Activated CD8-positive, alpha-beta T cell treated with anti-CD3 and anti-CD28 coated beads for 36 hours (primary cell): ENCODE data around the gene ASB13. TPM values are rescaled to one million over a fixed set of nuclear protein-coding genes. Genes with fewer than 3 reads are reported as not detected.

Experiments used
- ATAC-seq: fragments of 200-7000 bp; cut with Tn5 transposase; one replicate; pipeline ENCODE4 v1.10.0; 2021; ENCODE audit warnings: mild to moderate bottlenecking, moderate library complexity
- CTCF ChIA-PET: fragments of 350-600 bp; sonication (Branson Sonifier 250); formaldehyde crosslinking; loops from one replicate; lab custom pipeline; 2021; ENCODE audit warnings: antibody characterized with exemption; lab: Charles Lee
- POLR2A ChIA-PET: fragments of 350-600 bp; sonication (Branson Sonifier 250); formaldehyde crosslinking; loops from one replicate; lab custom pipeline; 2021; ENCODE audit warnings: antibody characterized with exemption; lab: Charles Lee
- DNase-seq: peaks from one replicate; pipeline ENCODE4 v3.0.0-alpha.2; 2020
- H3K27ac Mint-ChIP-seq: one replicate; pipeline ENCODE4 v1.8.0; 2021; ENCODE audit warnings: mild to moderate bottlenecking, mixed read lengths
- H3K27me3 Mint-ChIP-seq: one replicate; pipeline ENCODE4 v1.8.0; 2021; ENCODE audit warnings: mixed read lengths
- H3K36me3 Mint-ChIP-seq: one replicate; pipeline ENCODE4 v1.8.0; 2021; ENCODE audit warnings: low read depth, mixed read lengths
- H3K4me1 Mint-ChIP-seq: one replicate; pipeline ENCODE4 v1.8.0; 2021; ENCODE audit warnings: low read depth, mixed read lengths
- H3K4me3 Mint-ChIP-seq: one replicate; pipeline ENCODE4 v1.8.0; 2021; ENCODE audit warnings: mild to moderate bottlenecking, moderate library complexity, mixed read lengths
- H3K9me3 Mint-ChIP-seq: one replicate; pipeline ENCODE4 v1.8.0; 2021; ENCODE audit warnings: mixed read lengths
- intact Hi-C: fragments of 100-400 bp; cut with micrococcal nuclease; formaldehyde crosslinking; loops from one replicate; pipeline ENCODE4 v1.10.0; 2022
- total RNA-seq, 2 experiments: library from RNA; stranded (reverse); gene quantifications; one replicate each; pipeline ENCODE4 v1.2.3, GENCODE V29; 2021
- TF ChIP-seq, protein P1 (sequence below): fragments of 200-600 bp; IDR thresholded peaks from one replicate; pipeline ENCODE4 v1.8.0; 2022; ENCODE audit warnings: antibody characterized with exemption, mild to moderate bottlenecking

The ASB13 gene
- total RNA-seq, 2 experiments from 2014 or later, result 8.9 to 9.2 TPM

GRCh38 chr10:5708356-5708755 is 42.0 kb upstream of the ASB13 start:
- Mint-ChIP-seq H3K9me3 (no peaks in the 10 kb centered on the region), H3K4me3 (no peak overlapping the region), H3K27ac (no peak overlapping the region), H3K4me1 (peaks cover 73% of the 10 kb centered on the region), H3K36me3 (peaks cover 12% of the 10 kb centered on the region), H3K27me3 (no peaks in the 10 kb centered on the region)
- DNase-seq (no peak), ATAC-seq (no peak)
- ChIA-PET CTCF (interaction anchor here (0.7 to 1.8 kb wide), 3 partner anchors 9 to 15 kb away, joined by 3 to 4 read pairs (median 4); no protein-coding TSS in a partner anchor), POLR2A (interaction anchor here (0.6 to 1.4 kb wide), 3 partner anchors 14 to 349 kb away, joined by 3 to 4 read pairs (median 3); no protein-coding TSS in a partner anchor)
- intact Hi-C loops, result no loop called here
- TF ChIP-seq, protein P1, sequence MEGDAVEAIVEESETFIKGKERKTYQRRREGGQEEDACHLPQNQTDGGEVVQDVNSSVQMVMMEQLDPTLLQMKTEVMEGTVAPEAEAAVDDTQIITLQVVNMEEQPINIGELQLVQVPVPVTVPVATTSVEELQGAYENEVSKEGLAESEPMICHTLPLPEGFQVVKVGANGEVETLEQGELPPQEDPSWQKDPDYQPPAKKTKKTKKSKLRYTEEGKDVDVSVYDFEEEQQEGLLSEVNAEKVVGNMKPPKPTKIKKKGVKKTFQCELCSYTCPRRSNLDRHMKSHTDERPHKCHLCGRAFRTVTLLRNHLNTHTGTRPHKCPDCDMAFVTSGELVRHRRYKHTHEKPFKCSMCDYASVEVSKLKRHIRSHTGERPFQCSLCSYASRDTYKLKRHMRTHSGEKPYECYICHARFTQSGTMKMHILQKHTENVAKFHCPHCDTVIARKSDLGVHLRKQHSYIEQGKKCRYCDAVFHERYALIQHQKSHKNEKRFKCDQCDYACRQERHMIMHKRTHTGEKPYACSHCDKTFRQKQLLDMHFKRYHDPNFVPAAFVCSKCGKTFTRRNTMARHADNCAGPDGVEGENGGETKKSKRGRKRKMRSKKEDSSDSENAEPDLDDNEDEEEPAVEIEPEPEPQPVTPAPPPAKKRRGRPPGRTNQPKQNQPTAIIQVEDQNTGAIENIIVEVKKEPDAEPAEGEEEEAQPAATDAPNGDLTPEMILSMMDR, result no peak

GRCh38 chr10:5698062-5698461 is 31.7 kb upstream of the ASB13 start:
- ChIA-PET POLR2A (no interaction called here), CTCF (interaction anchor here (1.5 kb wide), 1 partner anchor 10 kb away, joined by 6 read pairs; no protein-coding TSS in a partner anchor)
- Mint-ChIP-seq H3K4me3 (no peak overlapping the region), H3K27ac (no peak overlapping the region), H3K36me3 (peaks cover 4% of the 10 kb centered on the region), H3K4me1 (peaks cover 45% of the 10 kb centered on the region), H3K9me3 (no peaks in the 10 kb centered on the region), H3K27me3 (no peaks in the 10 kb centered on the region)
- DNase-seq, result no peak
- TF ChIP-seq, protein P1, result no peak
- no peak for ATAC-seq
- intact Hi-C loops, result no loop called here

DNA sequence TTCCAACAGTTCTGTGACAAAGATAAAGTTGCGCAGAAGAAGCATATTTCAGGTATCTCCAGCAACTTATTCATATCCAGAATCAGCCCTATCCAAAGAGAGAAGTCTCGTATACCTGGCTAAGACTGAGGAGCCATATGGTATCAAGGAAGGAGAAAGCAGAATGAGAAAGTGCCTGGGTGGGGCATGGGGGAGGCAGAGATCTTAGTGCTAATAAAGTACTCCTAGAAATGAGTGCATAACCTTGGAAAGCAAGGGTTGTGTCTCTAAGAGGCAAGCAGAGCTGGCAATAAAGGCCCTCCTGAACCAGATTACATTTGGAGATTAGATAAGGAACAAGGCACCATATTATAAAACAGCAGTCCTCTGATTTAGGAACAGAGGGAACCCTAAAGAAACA is 30.9 kb upstream of the ASB13 start:
- no peak overlapping the region for H3K27ac Mint-ChIP-seq
- peaks cover 47% of the 10 kb centered on the region for H3K4me1 Mint-ChIP-seq
- TF ChIP-seq, protein P1, result no peak
- DNase-seq (no peak), ATAC-seq (no peak)
- intact Hi-C loops, result no loop called here
- no peak overlapping the region for H3K4me3 Mint-ChIP-seq
- no peaks in the 10 kb centered on the region for H3K27me3 Mint-ChIP-seq
- no peaks in the 10 kb centered on the region for H3K9me3 Mint-ChIP-seq
- ChIA-PET CTCF (interaction anchor here (1.1 kb wide), 1 partner anchor 11 kb away, joined by 4 read pairs; no protein-coding TSS in a partner anchor), POLR2A (no interaction called here)
- H3K36me3 Mint-ChIP-seq, result peaks cover 4% of the 10 kb centered on the region

- H3K36me3 Mint-ChIP-seq, result peaks cover 5% of the 10 kb centered on the region
- ATAC-seq (no peak), DNase-seq (no peak)
- no peaks in the 10 kb centered on the region for H3K27me3 Mint-ChIP-seq
- H3K4me1 Mint-ChIP-seq, result peaks cover 65% of the 10 kb centered on the region
- POLR2A ChIA-PET, result interaction anchor here (0.6 to 1.5 kb wide), 2 partner anchors 14 to 119 kb away, joined by 3 read pairs; partner anchors contain the start of gene GDI2
- CTCF ChIA-PET, result interaction anchor here (1.5 to 1.9 kb wide), 2 partner anchors 10 to 72 kb away, joined by 4 read pairs; no protein-coding TSS in a partner anchor
- no peak overlapping the region for H3K4me3 Mint-ChIP-seq
- TF ChIP-seq, protein P1, result no peak
- H3K27ac Mint-ChIP-seq, result no peak overlapping the region
- no peaks in the 10 kb centered on the region for H3K9me3 Mint-ChIP-seq
- intact Hi-C loops, result no loop called here
These were observed 28.2 kb upstream of the ASB13 start for GRCh38 chr10:5694573-5694972.
